Esophagus squamous epithelium (tissue), 5 donors: Measurements from ENCODE around the gene CNP. TPM values are rescaled to one million over a fixed set of nuclear protein-coding genes. Genes with fewer than 3 reads are reported as not detected.
A peak's percentile ranks its signal among the peaks of the same experiment; 100 is the strongest.

ENCODE experiments used
- DNase-seq: peaks from one replicate; lab custom pipeline; 2025; lab: John Stamatoyannopoulos, UW
- H3K27ac ChIP-seq, 4 donors: fragments of 200-600 bp; sonication (generic); one replicate each; pipeline ENCODE4 v1.5.1; 2016 to 2019; ENCODE audit warnings: mild to moderate bottlenecking in 1 of 4
- H3K27me3 ChIP-seq, 4 donors: fragments of 200-600 bp; sonication (generic); 1 replicate in 3 of 4; 2 replicates in 1 of 4; pipeline versions ENCODE4 v1.5.1 to v1.6.0; 2017 to 2021; ENCODE audit warnings: antibody characterized with exemption in 1 of 4
- H3K36me3 ChIP-seq, 3 donors: fragments of 200-600 bp; sonication (generic); one replicate each; pipeline ENCODE4 v1.5.1; 2016 to 2019
- H3K4me1 ChIP-seq, 3 donors: fragments of 200-600 bp; sonication (generic); one replicate each; pipeline ENCODE4 v1.5.1; 2017 to 2019
- H3K4me3 ChIP-seq, 4 donors: fragments of 200-600 bp; sonication (generic); 1 replicate in 3 of 4; 2 replicates in 1 of 4; pipeline ENCODE4 v1.5.1; 2016 to 2019; ENCODE audit warnings: mild to moderate bottlenecking in 2 of 4, moderate library complexity in 1 of 4
- H3K9me3 ChIP-seq, 3 donors: fragments of 200-600 bp; sonication (generic); one replicate each; pipeline ENCODE4 v1.5.1; 2016 to 2019
- POLR2A ChIP-seq, 4 donors: fragments of 450-650 bp; IDR thresholded peaks; one replicate each; pipeline ENCODE4 v1.6.1; 2017; ENCODE audit warnings: antibody characterized with exemption in 4 of 4, mild to moderate bottlenecking in 4 of 4, moderate library complexity in 3 of 4
- WGBS, 2 donors: methylation state at CpG; one replicate each; pipeline ENCODE4 v1.1.5; 2018; 5-methylcytosine and 5-hydroxymethylcytosine counted together
- intact Hi-C: fragments of 100-400 bp; cut with DNase I; formaldehyde crosslinking; loops from one replicate; pipeline ENCODE4 v1.15.0; 2022
- total RNA-seq, 4 donors: library from RNA; depleted of rRNA; stranded (reverse); fragments of >200 nt; gene quantifications; one replicate each; pipeline ENCODE4 v1.1.0, GENCODE V29; 2016
- TF ChIP-seq, protein P1 (sequence below), 6 experiments: fragments of 450-650 bp in 4 of 6; fragments of 200-600 bp in 2 of 6; sonication (generic) in 2 of 6; IDR thresholded peaks; one replicate each; pipeline ENCODE4 v1.5.1; 2016 to 2019; ENCODE audit warnings: antibody characterized with exemption in 6 of 6, mild to moderate bottlenecking in 4 of 6, moderate library complexity in 4 of 6
- donor health status: DM: yes; HTN: yes; CAD: no.

Gene CNP
- total RNA-seq, 4 donors from 2014 or later: 45.3 to 66.0 (median 53.0) TPM

- no peak for TF ChIP-seq POLR2A (IDR thresholded peaks at IDR 0.05)
- TF ChIP-seq, protein P1, sequence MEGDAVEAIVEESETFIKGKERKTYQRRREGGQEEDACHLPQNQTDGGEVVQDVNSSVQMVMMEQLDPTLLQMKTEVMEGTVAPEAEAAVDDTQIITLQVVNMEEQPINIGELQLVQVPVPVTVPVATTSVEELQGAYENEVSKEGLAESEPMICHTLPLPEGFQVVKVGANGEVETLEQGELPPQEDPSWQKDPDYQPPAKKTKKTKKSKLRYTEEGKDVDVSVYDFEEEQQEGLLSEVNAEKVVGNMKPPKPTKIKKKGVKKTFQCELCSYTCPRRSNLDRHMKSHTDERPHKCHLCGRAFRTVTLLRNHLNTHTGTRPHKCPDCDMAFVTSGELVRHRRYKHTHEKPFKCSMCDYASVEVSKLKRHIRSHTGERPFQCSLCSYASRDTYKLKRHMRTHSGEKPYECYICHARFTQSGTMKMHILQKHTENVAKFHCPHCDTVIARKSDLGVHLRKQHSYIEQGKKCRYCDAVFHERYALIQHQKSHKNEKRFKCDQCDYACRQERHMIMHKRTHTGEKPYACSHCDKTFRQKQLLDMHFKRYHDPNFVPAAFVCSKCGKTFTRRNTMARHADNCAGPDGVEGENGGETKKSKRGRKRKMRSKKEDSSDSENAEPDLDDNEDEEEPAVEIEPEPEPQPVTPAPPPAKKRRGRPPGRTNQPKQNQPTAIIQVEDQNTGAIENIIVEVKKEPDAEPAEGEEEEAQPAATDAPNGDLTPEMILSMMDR (IDR thresholded peaks at IDR 0.05): no peak
- DNase-seq: no peak
- Histone ChIP-seq H3K4me3 (peak overlapping the region; percentile 89 to 99 (median 96)), H3K4me1 (peaks cover 23 to 56% (median 25%) of the 10 kb centered on the region in 3 donors), H3K27me3 (no peaks in the 10 kb centered on the region), H3K27ac (peak overlapping the region; percentile 89 to 96 (median 94)), H3K36me3 (peaks cover 0 to 5% (median 0%) of the 10 kb centered on the region in 3 donors), H3K9me3 (no peaks in the 10 kb centered on the region)
- intact Hi-C loops: no loop called here
- WGBS, 2 donors: 7 to 13% methylated on average over 10 to 13 of the region's 33 CpGs
Observed at GRCh38 chr17:41919165-41919817, 47.3 kb upstream of the CNP start.

- Histone ChIP-seq H3K4me3 (peak overlapping the region in 2 of 4 donors; percentile 89 to 99), H3K36me3 (peaks cover 0 to 2% (median 0%) of the 10 kb centered on the region in 3 donors), H3K4me1 (peaks cover 22 to 49% (median 25%) of the 10 kb centered on the region in 3 donors), H3K27ac (peak overlapping the region; percentile 89 to 96 (median 94)), H3K9me3 (no peaks in the 10 kb centered on the region), H3K27me3 (no peaks in the 10 kb centered on the region)
- WGBS, 2 donors: 51 to 63% methylated on average over 6 to 7 of the region's 7 CpGs
- DNase-seq: no peak
- TF ChIP-seq, protein P1 (IDR thresholded peaks at IDR 0.05): no peak
- intact Hi-C loops: no loop called here
Observed at GRCh38 chr17:41919840-41920579, 46.6 kb upstream of the CNP start.

GRCh38 chr17:41920580-41920955 lies 46.0 kb upstream of the CNP start:
- Histone ChIP-seq H3K27me3 (no peaks in the 10 kb centered on the region), H3K4me3 (no peak overlapping the region)
- 92 to 93% methylated on average over 5 of the region's 5 CpGs for WGBS, 2 donors

GRCh38 chr17:41925991-41926590 lies 40.5 kb upstream of the CNP start:
- Histone ChIP-seq H3K27me3 (no peaks in the 10 kb centered on the region), H3K9me3 (no peaks in the 10 kb centered on the region), H3K36me3 (no peaks in the 10 kb centered on the region), H3K4me1 (peaks cover 0 to 20% (median 0%) of the 10 kb centered on the region in 3 donors), H3K4me3 (no peak overlapping the region), H3K27ac (no peak overlapping the region)
- WGBS, 2 donors: 72 to 82% methylated on average over 7 of the region's 7 CpGs
- no peak for DNase-seq
- intact Hi-C loops: no loop called here
- TF ChIP-seq POLR2A (IDR thresholded peaks at IDR 0.05): no peak
- TF ChIP-seq, protein P1 (IDR thresholded peaks at IDR 0.05): no peak

More at GRCh38 chr17:41920580-41920955, 46.0 kb upstream of the CNP start:
- Histone ChIP-seq H3K4me1 (peaks cover 21 to 43% (median 25%) of the 10 kb centered on the region in 3 donors), H3K36me3 (no peaks in the 10 kb centered on the region), H3K9me3 (no peaks in the 10 kb centered on the region), H3K27ac (no peak overlapping the region)
- intact Hi-C loops: no loop called here
- TF ChIP-seq, protein P1 (IDR thresholded peaks at IDR 0.05): no peak
- no peak for TF ChIP-seq POLR2A (IDR thresholded peaks at IDR 0.05)
- DNase-seq: no peak
